ENCODE results near the gene DALRD3. TPM values are rescaled to one million over a fixed set of nuclear protein-coding genes. Genes with fewer than 3 reads are reported as not detected.

DALRD3 gene
- total RNA-seq, 1 experiment from 2014 or later, result 42.9 TPM

- H3K4me3 ChIP-seq (replicated peaks in 1 of 2; ENCODE audit: low read depth in 1 of 2, low read length in 2 of 2), result no peak overlapping the region
- intact Hi-C loops (cut with micrococcal nuclease), result no loop called here
- POLR2A ChIA-PET, result interaction anchor here (1.2 kb wide), 1 partner anchor 12 kb away, joined by 3 read pairs; the partner anchor contains the start of gene P4HTM
- no peaks in the 10 kb centered on the region; a peak in 1 of 4 replicates for H3K36me3 ChIP-seq (ENCODE audit: control insufficient read depth in 1 of 2, insufficient read depth in 2 of 2, low read length in 2 of 2)
- no peaks in the 10 kb centered on the region for H3K79me2 ChIP-seq (ENCODE audit: insufficient read depth, low read length)
- ATAC-seq (peak; percentile 47; the same call in 1 of the 2 replicates), DNase-seq (ENCODE audit: low read depth, low spot score) (no peak)
- H3K27ac ChIP-seq (ENCODE audit: low read depth, low read length), result no peak overlapping the region
- H3K27me3 ChIP-seq (ENCODE audit: insufficient read depth, low read length), result no peaks in the 10 kb centered on the region
- no peak overlapping the region for H3K4me2 ChIP-seq (ENCODE audit: low read length)
- no peaks in the 10 kb centered on the region for H4K20me1 ChIP-seq (ENCODE audit: insufficient read depth)
- H3K4me1 ChIP-seq (ENCODE audit: control insufficient read depth in 1 of 2, insufficient read depth in 2 of 2, low read length in 2 of 2), result peaks cover 0 to 5% of the 10 kb centered on the region in 2 experiments; a peak in 3 of 4 replicates
- no peak overlapping the region for H2AFZ ChIP-seq (ENCODE audit: low read depth, low read length, poor library complexity, severe bottlenecking)
- no TSS peak for BruUV-seq (replicated peaks)
- CTCF ChIA-PET, result no interaction called here
- RAD21 ChIA-PET (ENCODE audit: low non-redundant PET in 1 of 2, low total read pairs in 2 of 2, uncharacterized antibody in 2 of 2, unreplicated experiment in 2 of 2), result no interaction called here
- H3K9me2 ChIP-seq (ENCODE audit: insufficient read depth), result no peaks in the 10 kb centered on the region
- H3K9me3 ChIP-seq (ENCODE audit: control insufficient read depth in 1 of 2, insufficient read depth in 1 of 2, low read depth in 1 of 2, low read length in 2 of 2), result no peaks in the 10 kb centered on the region
- peak in 2 of 3 experiments; percentile 23 to 25; a peak in 1 of 6 replicates for TF ChIP-seq CTCF (IDR thresholded peaks at IDR 0.05 in 2 of 3, conservative IDR thresholded peaks at IDR 0.05 in 1 of 3; ENCODE audit: borderline replicate concordance in 1 of 3, insufficient read depth in 1 of 3, low read depth in 2 of 3, low read length in 2 of 3)
- no peak for TF ChIP-seq ZBTB33 (IDR thresholded peaks at IDR 0.05; ENCODE audit: extremely low read depth, insufficient replicate concordance, low read length)
- H3K9ac ChIP-seq (ENCODE audit: low read length), result no peak overlapping the region
These were observed 17.2 kb downstream of the DALRD3 start for GRCh38 chr3:49001155-49001554.

Data from HCT116 (cell line).